ENCODE measurements around the gene REEP1.

DNA sequence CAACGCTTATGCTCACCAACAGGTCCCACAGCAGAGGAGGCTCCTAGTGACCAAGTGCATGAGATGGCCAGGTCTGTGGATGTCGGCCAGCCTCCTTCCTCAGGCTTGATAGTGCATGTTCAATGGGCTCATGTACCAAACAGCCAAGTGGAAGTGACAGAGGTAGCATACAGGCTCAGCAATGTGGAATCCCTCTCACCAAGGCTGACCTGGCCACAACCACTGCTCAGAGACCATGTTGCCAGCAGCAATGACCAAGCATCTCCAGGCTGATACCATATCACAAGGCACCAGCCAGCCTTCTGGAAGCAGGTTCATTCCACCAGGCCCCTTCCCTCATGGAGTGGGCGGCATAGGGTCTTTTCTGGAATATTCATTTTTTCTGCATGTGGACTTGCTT, 61.5 kb downstream of the REEP1 start:
- TF ChIP-seq, protein P1, sequence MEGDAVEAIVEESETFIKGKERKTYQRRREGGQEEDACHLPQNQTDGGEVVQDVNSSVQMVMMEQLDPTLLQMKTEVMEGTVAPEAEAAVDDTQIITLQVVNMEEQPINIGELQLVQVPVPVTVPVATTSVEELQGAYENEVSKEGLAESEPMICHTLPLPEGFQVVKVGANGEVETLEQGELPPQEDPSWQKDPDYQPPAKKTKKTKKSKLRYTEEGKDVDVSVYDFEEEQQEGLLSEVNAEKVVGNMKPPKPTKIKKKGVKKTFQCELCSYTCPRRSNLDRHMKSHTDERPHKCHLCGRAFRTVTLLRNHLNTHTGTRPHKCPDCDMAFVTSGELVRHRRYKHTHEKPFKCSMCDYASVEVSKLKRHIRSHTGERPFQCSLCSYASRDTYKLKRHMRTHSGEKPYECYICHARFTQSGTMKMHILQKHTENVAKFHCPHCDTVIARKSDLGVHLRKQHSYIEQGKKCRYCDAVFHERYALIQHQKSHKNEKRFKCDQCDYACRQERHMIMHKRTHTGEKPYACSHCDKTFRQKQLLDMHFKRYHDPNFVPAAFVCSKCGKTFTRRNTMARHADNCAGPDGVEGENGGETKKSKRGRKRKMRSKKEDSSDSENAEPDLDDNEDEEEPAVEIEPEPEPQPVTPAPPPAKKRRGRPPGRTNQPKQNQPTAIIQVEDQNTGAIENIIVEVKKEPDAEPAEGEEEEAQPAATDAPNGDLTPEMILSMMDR (IDR thresholded peaks at IDR 0.05; ENCODE audit: low read length): no peak
- TF ChIP-seq EZH2 (IDR thresholded peaks at IDR 0.05; ENCODE audit: borderline replicate concordance, low read length): no peak
